GM23338 (cell line): ENCODE measurements around the gene ERGIC3. TPM values are rescaled to one million over a fixed set of nuclear protein-coding genes. Genes with fewer than 3 reads are reported as not detected.

ENCODE experiments used
- ATAC-seq: fragments of 200-7000 bp; cut with Tn5 transposase; 3 replicates; pipeline ENCODE4 v1.9.1; 2020
- DNase-seq: peaks from one replicate; pipeline ENCODE4 v3.0.0-alpha.2; 2015; ENCODE audit warnings: low spot score
- H2AFZ ChIP-seq: fragments of 200-600 bp; sonication (generic); 2 replicates; pipeline ENCODE4 v1.8.0; 2016; ENCODE audit warnings: antibody characterized with exemption, mild to moderate bottlenecking, moderate library complexity
- H3F3A ChIP-seq: fragments of 200-600 bp; sonication (generic); replicated peaks from 2 replicates; pipeline ENCODE4 v1.8.0; 2017; ENCODE audit warnings: antibody characterized with exemption, mixed run types, low read depth
- H3K27ac ChIP-seq: fragments of 200-600 bp; sonication (generic); 2 replicates; pipeline ENCODE4 v1.6.1; 2016; ENCODE audit warnings: low read depth
- H3K27me3 ChIP-seq: fragments of 200-600 bp; sonication (generic); 2 replicates; pipeline ENCODE4 v1.8.0; 2016; ENCODE audit warnings: mild to moderate bottlenecking, mixed run types, moderate library complexity; ENCODE audit not compliant: insufficient read depth
- H3K36me3 ChIP-seq: fragments of 200-600 bp; sonication (generic); 2 replicates; pipeline ENCODE4 v1.8.0; 2016; ENCODE audit warnings: mild to moderate bottlenecking; ENCODE audit not compliant: insufficient read depth
- H3K4me1 ChIP-seq: fragments of 200-600 bp; sonication (generic); 2 replicates; pipeline ENCODE4 v1.8.0; 2016; ENCODE audit warnings: mild to moderate bottlenecking, moderate library complexity; ENCODE audit not compliant: insufficient read depth
- H3K4me2 ChIP-seq: fragments of 200-600 bp; sonication (generic); 2 replicates; pipeline ENCODE4 v1.7.1; 2017; ENCODE audit warnings: mixed run types
- H3K4me3 ChIP-seq: fragments of 200-600 bp; sonication (generic); 2 replicates; pipeline ENCODE4 v1.6.1; 2016; ENCODE audit warnings: mixed run types
- H3K79me2 ChIP-seq: fragments of 200-600 bp; sonication (generic); replicated peaks from 2 replicates; pipeline ENCODE4 v1.8.0; 2017; ENCODE audit warnings: mild to moderate bottlenecking; ENCODE audit not compliant: insufficient read depth
- H3K9me2 ChIP-seq: fragments of 200-600 bp; sonication (generic); 2 replicates; pipeline ENCODE4 v1.8.0; 2017; ENCODE audit not compliant: insufficient read depth
- H4K20me1 ChIP-seq: fragments of 200-600 bp; sonication (generic); replicated peaks from 2 replicates; pipeline ENCODE4 v1.8.0; 2017; ENCODE audit warnings: mild to moderate bottlenecking; ENCODE audit not compliant: insufficient read depth
- H3K27ac Mint-ChIP-seq: 2 replicates; pipeline ENCODE4 v1.8.0; 2020; ENCODE audit warnings: inconsistent platforms, mild to moderate bottlenecking, moderate library complexity, mixed read lengths
- H3K27me3 Mint-ChIP-seq: 3 replicates; pipeline ENCODE4 v1.8.0; 2022; ENCODE audit warnings: low read depth, mild to moderate bottlenecking, moderate library complexity, mixed read lengths, inconsistent platforms; ENCODE audit not compliant: insufficient read depth, poor library complexity
- H3K36me3 Mint-ChIP-seq: 3 replicates; pipeline ENCODE4 v1.8.0; 2021; ENCODE audit warnings: low read depth, mild to moderate bottlenecking, inconsistent platforms, moderate library complexity, mixed read lengths
- H3K4me1 Mint-ChIP-seq: 3 replicates; pipeline ENCODE4 v1.8.0; 2020; ENCODE audit warnings: mild to moderate bottlenecking, inconsistent platforms, mixed read lengths
- H3K4me3 Mint-ChIP-seq: 3 replicates; pipeline ENCODE4 v1.8.0; 2021; ENCODE audit warnings: moderate library complexity, mild to moderate bottlenecking, inconsistent platforms, mixed read lengths
- H3K9me3 Mint-ChIP-seq: 3 replicates; pipeline ENCODE4 v1.8.0; 2020; ENCODE audit warnings: moderate library complexity, mild to moderate bottlenecking, inconsistent platforms, mixed read lengths
- CREB1 ChIP-seq: fragments of 250-450 bp; sonication (Bioruptor Pico); IDR thresholded peaks from 2 replicates; pipeline ENCODE4 v1.5.0; 2020; ENCODE audit warnings: low read depth, mild to moderate bottlenecking, moderate library complexity
- ETS1 ChIP-seq: IDR thresholded peaks from 2 replicates; pipeline ENCODE4 v1.6.1; 2016; ENCODE audit warnings: antibody characterized with exemption
- EZH2 ChIP-seq: fragments of 200-600 bp; sonication (generic); IDR thresholded peaks from one replicate; pipeline ENCODE4 v1.8.0; 2017; ENCODE audit warnings: antibody characterized with exemption, mild to moderate bottlenecking, low read depth; ENCODE audit not compliant: unreplicated experiment
- EZH2phosphoT487 ChIP-seq: fragments of 200-600 bp; sonication (generic); IDR thresholded peaks from one replicate; pipeline ENCODE4 v1.8.1; 2018; ENCODE audit warnings: antibody characterized with exemption; ENCODE audit not compliant: unreplicated experiment
- JUNB ChIP-seq: IDR thresholded peaks from one replicate; pipeline ENCODE4 v1.6.1; 2016; ENCODE audit warnings: antibody characterized with exemption; ENCODE audit not compliant: unreplicated experiment
- NANOG ChIP-seq: IDR thresholded peaks from 2 replicates; pipeline ENCODE4 v1.6.1; 2016; ENCODE audit warnings: antibody characterized with exemption, borderline replicate concordance
- POLR2AphosphoS5 ChIP-seq: IDR thresholded peaks from 2 replicates; pipeline ENCODE4 v1.6.1; 2016; ENCODE audit warnings: antibody characterized with exemption, low read depth
- STAT1 ChIP-seq: IDR thresholded peaks from one replicate; pipeline ENCODE4 v1.6.1; 2016; ENCODE audit warnings: antibody characterized with exemption; ENCODE audit not compliant: unreplicated experiment
- ZNF114 ChIP-seq: fragments of 250-450 bp; sonication (Bioruptor Pico); IDR thresholded peaks from 2 replicates; pipeline ENCODE4 v1.5.0; 2020; ENCODE audit warnings: mild to moderate bottlenecking, moderate library complexity
- ZNF462 ChIP-seq: fragments of 250-450 bp; sonication (Bioruptor Pico); IDR thresholded peaks from 2 replicates; pipeline ENCODE4 v1.5.0; 2020; ENCODE audit warnings: mild to moderate bottlenecking, moderate library complexity
- polyA plus RNA-seq: library from polyadenylated mRNA; unstranded; fragments of >200 nt; fragmentation: Nextera tagmentation; extraction: Ambion mirVana; gene quantifications from 2 replicates; pipeline ENCODE4 v1.2.1, GENCODE V29; 2016
- total RNA-seq: library from RNA; depleted of rRNA; stranded (reverse); fragments of >200 nt; shearing (Covaris generic); gene quantifications from 2 replicates; pipeline ENCODE4 v1.2.3, GENCODE V29; 2014

The ERGIC3 gene
- total and polyA plus RNA-seq, 2 experiments from 2014 or later = 139 to 147 TPM

GRCh38 chr20:35514371-35514932 lies 27.4 kb upstream of the ERGIC3 start (continued):
- TF ChIP-seq ZNF462 (no peak), ZNF114 (CRISPR knock-in tag) (no peak), EZH2 (no peak), EZH2phosphoT487 (no peak), NANOG (no peak), STAT1 (no peak), JUNB (no peak), CREB1 (no peak), POLR2AphosphoS5 (no peak)

GRCh38 chr20:35515341-35515740 lies 26.5 kb upstream of the ERGIC3 start:
- Mint-ChIP-seq H3K27ac (no peak overlapping the region), H3K27me3 (peaks cover 16% of the 10 kb centered on the region), H3K36me3 (peaks cover 11% of the 10 kb centered on the region; the same call in 2 of the 3 replicates), H3K4me1 (no peaks in the 10 kb centered on the region), H3K4me3 (no peak overlapping the region), H3K9me3 (no peaks in the 10 kb centered on the region)
- H3K36me3 ChIP-seq = no peaks in the 10 kb centered on the region; the same call in 1 of the 2 replicates
- no peak for ATAC-seq
- no peak overlapping the region for H2AFZ ChIP-seq
- H3K9me2 ChIP-seq = no peaks in the 10 kb centered on the region
- H4K20me1 ChIP-seq = no peaks in the 10 kb centered on the region
- no peaks in the 10 kb centered on the region for H3K27me3 ChIP-seq
- no peaks in the 10 kb centered on the region for H3F3A ChIP-seq
- no peaks in the 10 kb centered on the region for H3K4me1 ChIP-seq
- no peak overlapping the region for H3K4me3 ChIP-seq
- H3K4me2 ChIP-seq = no peak overlapping the region
- no peak for DNase-seq
- H3K27ac ChIP-seq = no peak overlapping the region
- H3K79me2 ChIP-seq = no peaks in the 10 kb centered on the region
- TF ChIP-seq ETS1 = no peak
- no peak for TF ChIP-seq EZH2
- no peak for TF ChIP-seq ZNF462
